EL (cell line): ENCODE results near the gene RAPH1.

Experiments used
- DNase-seq: peaks from one replicate; pipeline ENCODE4 v3.0.0-alpha.2; 2016

Gene RAPH1

GRCh38 chr2:203535078-203535783, at the start of gene RAPH1:
Gene RAPH1 (minus strand): TSS chr2:203535301. CDS start chr2:203495353, 39,948 bp downstream.
- DNase-seq, result peak; percentile 88

- DNase-seq, result no peak
Measured at GRCh38 chr2:203584784-203585183, 49.7 kb upstream of the RAPH1 start.

- DNase-seq, result peak; percentile 77
Measured at GRCh38 chr2:203583701-203584100, 48.6 kb upstream of the RAPH1 start.

GRCh38 chr2:203583084-203583695, 48.1 kb upstream of the RAPH1 start:
- no peak for DNase-seq

- no peak for DNase-seq
Measured at GRCh38 chr2:203582468-203582867, 47.4 kb upstream of the RAPH1 start.

- no peak for DNase-seq
Measured at GRCh38 chr2:203580844-203581243, 45.7 kb upstream of the RAPH1 start.

- no peak for DNase-seq
Measured at GRCh38 chr2:203579730-203580129, 44.6 kb upstream of the RAPH1 start.

- DNase-seq, result peak; percentile 37
Measured at GRCh38 chr2:203578759-203579643, 43.9 kb upstream of the RAPH1 start.

GRCh38 chr2:203574824-203575223, 39.7 kb upstream of the RAPH1 start:
- DNase-seq, result no peak

- no peak for DNase-seq
Measured at GRCh38 chr2:203572316-203572715, 37.2 kb upstream of the RAPH1 start.

GRCh38 chr2:203569677-203570316, 34.7 kb upstream of the RAPH1 start:
- DNase-seq, result no peak

GRCh38 chr2:203567691-203568090, 32.6 kb upstream of the RAPH1 start:
- DNase-seq, result no peak

- DNase-seq, result no peak
Measured at GRCh38 chr2:203566161-203566560, 31.1 kb upstream of the RAPH1 start.

GRCh38 chr2:203565076-203565475, 30.0 kb upstream of the RAPH1 start:
- no peak for DNase-seq

- no peak for DNase-seq
Measured at GRCh38 chr2:203562268-203562667, 27.2 kb upstream of the RAPH1 start.

- DNase-seq, result no peak
Measured at GRCh38 chr2:203559641-203560040, 24.5 kb upstream of the RAPH1 start.

- no peak for DNase-seq
Measured at GRCh38 chr2:203553784-203554183, 18.7 kb upstream of the RAPH1 start.

GRCh38 chr2:203551778-203552177, 16.7 kb upstream of the RAPH1 start:
- peak; percentile 21 for DNase-seq

- DNase-seq, result no peak
Measured at GRCh38 chr2:203550266-203550665, 15.2 kb upstream of the RAPH1 start.

- no peak for DNase-seq
Measured at GRCh38 chr2:203549406-203549805, 14.3 kb upstream of the RAPH1 start.

- DNase-seq, result no peak
Measured at GRCh38 chr2:203548887-203549286, 13.8 kb upstream of the RAPH1 start.

- DNase-seq, result no peak
Measured at GRCh38 chr2:203547356-203547755, 12.3 kb upstream of the RAPH1 start.

GRCh38 chr2:203544402-203544801, 9.3 kb upstream of the RAPH1 start:
- DNase-seq, result no peak
